DND-41 (cell line): ENCODE measurements around the gene ORAI2.
"Not testable (repeated sequence)": the region's sequence is repeated elsewhere in the genome, so short reads cannot be mapped to it uniquely, and the experiment has no call there.

Experiments used
- ATAC-seq: fragments of 200-7000 bp; cut with Tn5 transposase; 3 replicates; pipeline ENCODE4 v1.9.1; 2021; ENCODE audit warnings: low read depth; ENCODE audit not compliant: insufficient read depth
- DNase-seq: peaks from one replicate; pipeline ENCODE4 v3.0.0-alpha.2; 2020
- H2AFZ ChIP-seq: 2 replicates; pipeline ENCODE4 v1.6.0; 2012; ENCODE audit warnings: low read depth, low read length
- H3K27ac ChIP-seq: 2 replicates; pipeline ENCODE4 v1.5.1; 2012; ENCODE audit warnings: low read length, inconsistent platforms
- H3K27me3 ChIP-seq: fragments of 200-600 bp; sonication (generic); 2 replicates; pipeline ENCODE4 v1.6.0; 2012; ENCODE audit warnings: low read length, mild to moderate bottlenecking, inconsistent platforms; ENCODE audit not compliant: insufficient read depth, poor library complexity
- H3K36me3 ChIP-seq: 2 replicates; pipeline ENCODE4 v1.5.1; 2012; ENCODE audit warnings: low read length, inconsistent platforms; ENCODE audit not compliant: insufficient read depth
- H3K4me1 ChIP-seq: 2 replicates; pipeline ENCODE4 v1.5.1; 2012; ENCODE audit warnings: mild to moderate bottlenecking, low read length; ENCODE audit not compliant: insufficient read depth
- H3K4me2 ChIP-seq: 2 replicates; pipeline ENCODE4 v1.6.0; 2012; ENCODE audit warnings: mild to moderate bottlenecking, moderate library complexity, low read length, inconsistent platforms; ENCODE audit not compliant: insufficient read depth
- H3K4me3 ChIP-seq, 2 experiments: fragments of 200-600 bp in 1 of 2; shearing (Covaris generic) in 1 of 2; 2 replicates each; pipeline ENCODE4 v1.5.1; 2012 to 2016; ENCODE audit warnings: inconsistent platforms in 2 of 2, low read length in 2 of 2, mild to moderate bottlenecking in 2 of 2, low read depth in 1 of 2, moderate library complexity in 1 of 2
- H3K79me2 ChIP-seq: 2 replicates; pipeline ENCODE4 v1.6.0; 2012; ENCODE audit warnings: low read length, inconsistent platforms; ENCODE audit not compliant: insufficient read depth
- H3K9ac ChIP-seq: 2 replicates; pipeline ENCODE4 v1.6.0; 2012; ENCODE audit warnings: low read depth, mild to moderate bottlenecking, inconsistent platforms, low read length, moderate library complexity
- H3K9me3 ChIP-seq: 2 replicates; pipeline ENCODE4 v1.5.1; 2012; ENCODE audit warnings: low read length, moderate library complexity, mild to moderate bottlenecking, inconsistent platforms; ENCODE audit not compliant: insufficient read depth, severe bottlenecking
- H4K20me1 ChIP-seq: 2 replicates; pipeline ENCODE4 v1.6.0; 2012; ENCODE audit warnings: low read length; ENCODE audit not compliant: insufficient read depth
- TF ChIP-seq, protein P1 (sequence below): IDR thresholded peaks from 2 replicates; pipeline ENCODE4 v1.5.1; 2012; ENCODE audit warnings: borderline replicate concordance, low read length, moderate library complexity, mild to moderate bottlenecking; ENCODE audit not compliant: poor library complexity, severe bottlenecking; ENCODE audit errors: extremely low read depth

ORAI2 gene

DNA sequence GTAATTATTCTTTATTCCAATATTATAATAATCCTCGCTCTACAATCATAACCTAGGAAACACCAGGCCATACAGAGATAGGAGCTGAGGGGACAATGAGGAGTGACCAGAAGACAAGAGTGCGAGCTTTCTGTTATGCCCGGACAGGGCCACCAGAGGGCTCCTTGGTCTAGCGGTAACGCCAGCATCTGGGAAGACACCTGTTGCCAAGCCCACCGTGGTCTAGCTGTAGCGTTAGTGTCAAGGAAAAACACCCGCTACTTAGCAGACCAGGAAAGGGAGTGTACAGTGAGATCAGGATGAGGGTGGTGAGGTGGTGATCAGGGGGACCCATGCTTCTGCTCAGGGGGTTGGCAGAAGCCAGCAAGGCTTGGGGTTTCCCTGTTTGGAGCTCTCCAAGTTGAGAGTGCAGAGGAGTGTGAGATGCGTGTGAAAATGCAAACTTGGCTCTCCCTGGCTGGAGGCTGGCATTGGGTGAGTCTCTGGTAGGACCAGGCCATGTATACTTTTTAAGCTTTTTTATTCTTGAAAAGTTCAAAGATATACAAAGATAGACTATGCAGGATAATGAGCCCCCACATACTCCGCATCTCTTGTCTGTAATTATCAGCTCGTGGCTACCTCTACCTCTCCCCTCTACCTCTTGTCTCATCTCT, 46.7 kb downstream of the ORAI2 start:
- H2AFZ ChIP-seq, H3K9ac ChIP-seq, H3K9me3 ChIP-seq, H3K79me2 ChIP-seq, H4K20me1 ChIP-seq, H3K27me3 ChIP-seq, H3K4me3 ChIP-seq, H3K4me1 ChIP-seq, H3K27ac ChIP-seq, ATAC-seq, H3K36me3 ChIP-seq, H3K4me2 ChIP-seq: not testable (repeated sequence)
- peak; percentile 51 for DNase-seq
- TF ChIP-seq, protein P1, sequence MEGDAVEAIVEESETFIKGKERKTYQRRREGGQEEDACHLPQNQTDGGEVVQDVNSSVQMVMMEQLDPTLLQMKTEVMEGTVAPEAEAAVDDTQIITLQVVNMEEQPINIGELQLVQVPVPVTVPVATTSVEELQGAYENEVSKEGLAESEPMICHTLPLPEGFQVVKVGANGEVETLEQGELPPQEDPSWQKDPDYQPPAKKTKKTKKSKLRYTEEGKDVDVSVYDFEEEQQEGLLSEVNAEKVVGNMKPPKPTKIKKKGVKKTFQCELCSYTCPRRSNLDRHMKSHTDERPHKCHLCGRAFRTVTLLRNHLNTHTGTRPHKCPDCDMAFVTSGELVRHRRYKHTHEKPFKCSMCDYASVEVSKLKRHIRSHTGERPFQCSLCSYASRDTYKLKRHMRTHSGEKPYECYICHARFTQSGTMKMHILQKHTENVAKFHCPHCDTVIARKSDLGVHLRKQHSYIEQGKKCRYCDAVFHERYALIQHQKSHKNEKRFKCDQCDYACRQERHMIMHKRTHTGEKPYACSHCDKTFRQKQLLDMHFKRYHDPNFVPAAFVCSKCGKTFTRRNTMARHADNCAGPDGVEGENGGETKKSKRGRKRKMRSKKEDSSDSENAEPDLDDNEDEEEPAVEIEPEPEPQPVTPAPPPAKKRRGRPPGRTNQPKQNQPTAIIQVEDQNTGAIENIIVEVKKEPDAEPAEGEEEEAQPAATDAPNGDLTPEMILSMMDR, result peak; percentile 15

DNA sequence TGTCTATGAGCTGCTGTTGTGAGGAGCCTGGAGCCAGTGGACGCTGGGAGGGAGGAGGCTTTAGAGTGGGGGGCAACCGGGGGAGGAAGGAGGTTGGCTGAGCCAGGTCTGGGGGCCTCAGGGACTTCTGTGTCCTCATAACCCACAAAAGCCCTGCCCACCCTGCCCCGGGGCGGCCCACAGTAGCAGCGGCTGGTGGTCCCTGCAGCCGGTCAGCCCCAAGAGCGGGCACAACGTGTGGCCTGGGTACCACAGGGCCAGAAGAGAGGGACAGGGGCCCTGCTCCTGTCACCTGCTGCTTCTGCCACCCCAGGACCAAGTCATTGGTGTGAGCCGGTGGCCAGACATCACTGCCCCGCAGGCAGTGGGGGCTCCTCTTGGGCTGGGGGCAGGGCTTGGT, 48.6 kb downstream of the ORAI2 start:
- H3K36me3 ChIP-seq, H3K4me3 ChIP-seq, H3K9me3 ChIP-seq, H3K4me2 ChIP-seq, H3K27ac ChIP-seq, H3K4me1 ChIP-seq, H3K79me2 ChIP-seq, DNase-seq, H4K20me1 ChIP-seq, H2AFZ ChIP-seq, ATAC-seq, H3K9ac ChIP-seq, H3K27me3 ChIP-seq: not testable (repeated sequence)

DNA sequence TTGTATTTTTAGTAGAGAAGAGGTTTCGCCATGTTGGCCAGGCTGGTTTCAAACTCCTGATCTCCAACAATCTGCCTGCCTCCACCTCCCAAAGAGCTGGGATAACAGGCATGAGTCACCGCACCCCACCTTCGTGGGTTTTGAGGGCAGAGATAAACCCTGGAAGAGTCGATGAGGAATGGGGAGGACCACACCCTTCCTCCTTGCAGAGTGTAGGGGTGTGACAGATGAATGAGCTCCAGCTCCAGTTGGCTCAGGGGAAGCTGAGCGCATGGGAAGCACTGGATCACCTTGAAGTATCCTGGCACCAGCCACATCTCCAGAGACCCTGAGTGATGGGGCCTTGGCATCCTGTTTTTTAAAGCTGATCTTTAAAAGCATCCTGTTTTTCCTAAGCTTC, 50.9 kb downstream of the ORAI2 start:
- not testable (repeated sequence) for DNase-seq

DNA sequence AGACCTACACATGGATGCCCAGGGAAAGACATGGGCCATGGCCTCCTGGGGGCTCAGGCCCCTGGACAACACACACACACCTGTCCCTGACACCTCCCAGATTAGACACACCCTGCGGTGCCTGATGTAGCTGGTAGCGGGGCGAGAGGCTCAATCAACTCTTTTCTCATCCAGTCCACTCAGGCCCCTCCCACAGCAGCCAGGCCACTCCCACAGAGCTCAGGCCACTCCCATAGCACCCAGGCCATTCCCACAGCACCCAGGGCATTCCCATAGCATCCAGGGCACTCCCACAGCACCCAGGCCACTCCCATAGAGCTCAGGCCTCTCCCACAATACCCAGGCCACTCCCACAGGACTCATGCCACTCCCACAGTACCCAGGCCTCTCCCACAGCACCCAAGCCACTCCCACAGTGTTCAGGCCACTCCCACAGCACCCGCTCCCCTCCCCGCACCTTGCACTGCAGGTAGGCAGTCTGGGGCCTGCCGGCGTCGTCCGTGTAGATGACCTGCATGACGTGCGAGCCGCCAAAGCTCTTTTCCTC, 57.2 kb downstream of the ORAI2 start:
- not testable (repeated sequence) for H3K4me1 ChIP-seq, H4K20me1 ChIP-seq, H3K27me3 ChIP-seq, H3K9ac ChIP-seq, H3K27ac ChIP-seq, H3K36me3 ChIP-seq, H3K4me2 ChIP-seq, H3K9me3 ChIP-seq, H3K79me2 ChIP-seq, H3K4me3 ChIP-seq, H2AFZ ChIP-seq
- DNase-seq, result peak; percentile 55
- peak; percentile 77 for ATAC-seq

More for the DNA sequence above, 50.9 kb downstream of the ORAI2 start:
- H3K9me3 ChIP-seq, H3K9ac ChIP-seq, H3K4me1 ChIP-seq, H4K20me1 ChIP-seq, H3K4me3 ChIP-seq, ATAC-seq, H3K27ac ChIP-seq, H3K27me3 ChIP-seq, H3K4me2 ChIP-seq, H3K79me2 ChIP-seq, H2AFZ ChIP-seq, H3K36me3 ChIP-seq: not testable (repeated sequence)

DNA sequence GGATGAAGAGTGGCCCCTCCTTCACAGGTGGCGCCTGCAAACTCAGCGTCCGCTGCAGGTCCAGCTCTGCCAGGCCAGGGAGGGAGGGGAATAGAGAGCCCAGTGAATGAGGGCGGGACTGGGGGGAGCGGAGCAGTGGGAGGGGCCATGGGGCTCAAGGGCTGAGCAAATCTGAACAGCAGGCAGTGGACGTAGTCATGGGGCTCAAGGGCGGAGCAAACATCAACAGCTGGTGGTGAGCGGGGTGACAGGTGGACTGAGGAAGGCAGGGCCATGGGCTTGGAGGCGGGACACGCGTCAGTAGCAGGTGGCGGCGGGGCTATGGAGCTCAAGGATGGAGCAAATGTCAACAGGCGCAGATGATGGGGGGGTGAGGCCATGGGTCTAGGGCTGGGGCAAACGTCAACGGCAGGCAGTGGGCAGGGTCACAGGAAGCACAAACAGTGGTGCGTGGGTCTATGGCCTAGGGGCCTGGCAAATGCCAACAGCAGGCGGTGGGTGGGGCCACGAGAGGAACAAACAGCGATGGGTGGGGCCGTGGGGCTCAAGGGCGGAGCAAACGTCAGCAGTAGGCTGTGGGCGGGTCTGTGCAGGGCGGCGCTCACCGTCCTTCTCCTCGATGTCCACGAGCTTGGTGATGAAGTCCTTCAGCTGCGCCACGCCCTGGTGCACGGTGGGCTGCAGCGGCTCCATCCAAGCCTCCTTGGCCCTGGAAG, 60.0 kb downstream of the ORAI2 start:
- not testable (repeated sequence) for H3K27me3 ChIP-seq, H2AFZ ChIP-seq, ATAC-seq, H3K36me3 ChIP-seq, H3K4me1 ChIP-seq, DNase-seq, H3K27ac ChIP-seq, H3K4me3 ChIP-seq, H3K9ac ChIP-seq, H3K4me2 ChIP-seq, H3K9me3 ChIP-seq, H4K20me1 ChIP-seq, H3K79me2 ChIP-seq

DNA sequence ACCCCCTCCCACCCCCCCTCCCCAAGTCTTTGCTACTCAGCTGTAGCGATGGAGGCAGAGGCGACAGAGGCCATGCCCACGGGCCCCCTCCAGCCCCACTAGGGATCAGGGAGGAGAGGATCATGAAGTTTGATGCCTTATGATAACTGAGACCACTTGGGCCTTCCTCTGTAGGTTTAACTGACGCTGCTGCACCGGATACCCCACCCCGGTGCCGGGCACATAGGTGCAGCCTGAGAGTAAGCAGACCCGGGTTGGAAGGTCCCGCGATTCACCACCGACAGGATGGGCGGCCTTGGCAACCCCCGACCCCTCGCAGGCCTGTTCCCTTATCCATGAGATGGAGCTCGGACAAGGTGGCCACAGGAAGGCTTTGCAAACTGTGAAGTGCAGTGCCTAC, 60.7 kb downstream of the ORAI2 start:
- ATAC-seq, H3K27me3 ChIP-seq, H2AFZ ChIP-seq, H3K9me3 ChIP-seq, H3K4me1 ChIP-seq, H4K20me1 ChIP-seq, H3K4me3 ChIP-seq, H3K4me2 ChIP-seq, H3K36me3 ChIP-seq, DNase-seq, H3K79me2 ChIP-seq, H3K9ac ChIP-seq, H3K27ac ChIP-seq: not testable (repeated sequence)

DNA sequence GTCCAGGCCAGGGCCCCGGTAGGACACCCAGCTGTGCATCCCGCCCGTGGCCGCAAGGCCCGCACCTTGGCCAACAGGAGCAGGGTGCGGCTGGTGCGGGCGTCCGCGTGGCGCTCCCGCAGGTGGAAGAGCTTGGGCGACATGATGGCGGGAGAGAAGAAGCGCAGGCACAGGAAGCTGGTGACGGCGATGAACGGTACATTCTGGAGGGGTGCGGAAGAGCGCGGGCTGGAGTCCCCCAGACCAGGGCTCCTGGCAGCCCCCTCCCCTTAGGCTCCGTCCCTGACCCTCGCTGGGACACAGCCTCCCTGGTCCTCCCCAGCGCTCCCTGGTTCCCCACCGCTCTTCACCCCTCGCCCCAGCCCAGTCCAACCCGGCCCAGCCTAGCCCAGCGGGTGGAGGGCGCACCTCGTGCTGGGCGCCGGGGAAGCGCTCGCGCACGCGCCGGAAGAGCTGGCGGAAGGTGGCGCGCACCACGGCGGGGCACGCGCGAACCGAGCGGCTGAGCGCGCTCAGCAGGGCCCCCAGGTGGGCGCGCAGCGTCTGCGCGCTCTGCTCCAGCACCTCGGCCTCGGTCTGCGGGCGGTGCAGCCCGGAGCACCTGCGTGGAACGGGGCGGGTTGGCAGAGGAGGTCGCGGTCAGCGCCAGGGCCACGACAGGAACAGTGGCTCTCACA, 61.2 kb downstream of the ORAI2 start:
- H3K36me3 ChIP-seq, H3K9ac ChIP-seq, H3K4me1 ChIP-seq, H3K79me2 ChIP-seq, H3K4me2 ChIP-seq, DNase-seq, H3K27me3 ChIP-seq, H4K20me1 ChIP-seq, H3K9me3 ChIP-seq, H3K4me3 ChIP-seq, H2AFZ ChIP-seq, H3K27ac ChIP-seq: not testable (repeated sequence)
- peak; percentile 81 for ATAC-seq
